ENCODE data around the gene RFX8. TPM values are rescaled to one million over a fixed set of nuclear protein-coding genes. Genes with fewer than 3 reads are reported as not detected.
A peak's percentile ranks its signal among the peaks of the same experiment; 100 is the strongest.

Gene RFX8
- total and polyA plus RNA-seq, 3 experiments from 2014 or later = not detected

- no peak for DNase-seq
- no peak overlapping the region for H3K4me3 ChIP-seq (ENCODE audit: low read length)
- H3K27me3 ChIP-seq (ENCODE audit: insufficient read depth, low read length, poor library complexity, severe bottlenecking) = no peaks in the 10 kb centered on the region
- Mint-ChIP-seq H3K27ac (peak overlapping the region in 1 of 8 donors; percentile 38), H3K4me3 (no peak overlapping the region), H3K9me3 (peaks cover 0 to 4% (median under 1%) of the 10 kb centered on the region in 5 donors), H3K4me1 (peaks cover 5 to 7% (median 5%) of the 10 kb centered on the region in 3 donors), H3K27me3 (peaks cover 0 to 7% of the 10 kb centered on the region in 2 donors), H3K36me3 (no peaks in the 10 kb centered on the region)
- H3K9me3 ChIP-seq (ENCODE audit: low read length) = no peaks in the 10 kb centered on the region
- H3K36me3 ChIP-seq (ENCODE audit: insufficient read depth, low read length) = no peaks in the 10 kb centered on the region
- ChIA-PET POLR2A (no interaction called here), CTCF (no interaction called here)
- H3K4me1 ChIP-seq (ENCODE audit: insufficient read depth, low read length) = peaks cover 2% of the 10 kb centered on the region
- no peak overlapping the region for H3K27ac ChIP-seq (ENCODE audit: low read depth, low read length)
Observed at GRCh38 chr2:101367508-101367907, 107.4 kb downstream of the RFX8 start.

- peaks cover 26 to 34% (median 32%) of the 10 kb centered on the region in 3 donors for H3K4me1 Mint-ChIP-seq
- H3K4me3 ChIP-seq (ENCODE audit: low read length) = no peak overlapping the region
- ChIA-PET POLR2A (no interaction called here), CTCF (interaction anchor here (1.2 kb wide), 1 partner anchor 22 kb away, joined by 4 read pairs; no protein-coding TSS in a partner anchor)
- no peak overlapping the region for H3K4me3 Mint-ChIP-seq
- peaks cover 27% of the 10 kb centered on the region for H3K4me1 ChIP-seq (ENCODE audit: insufficient read depth, low read length)
- peaks cover 0 to 7% of the 10 kb centered on the region in 2 donors for H3K27me3 Mint-ChIP-seq
- no peaks in the 10 kb centered on the region for H3K27me3 ChIP-seq (ENCODE audit: insufficient read depth, low read length, poor library complexity, severe bottlenecking)
- H3K9me3 ChIP-seq (ENCODE audit: low read length) = no peaks in the 10 kb centered on the region
- no peak for DNase-seq
- no peaks in the 10 kb centered on the region for H3K36me3 Mint-ChIP-seq
- peak overlapping the region in 1 of 8 donors; percentile 59 for H3K27ac Mint-ChIP-seq
- no peak overlapping the region for H3K27ac ChIP-seq (ENCODE audit: low read depth, low read length)
- no peaks in the 10 kb centered on the region for H3K36me3 ChIP-seq (ENCODE audit: insufficient read depth, low read length)
- H3K9me3 Mint-ChIP-seq = no peaks in the 10 kb centered on the region
Observed at GRCh38 chr2:101364878-101365277, 110.0 kb downstream of the RFX8 start.

GRCh38 chr2:101362777-101363176, 112.1 kb downstream of the RFX8 start:
- Histone ChIP-seq H3K36me3 (ENCODE audit: insufficient read depth, low read length) (no peaks in the 10 kb centered on the region), H3K4me1 (ENCODE audit: insufficient read depth, low read length) (peaks cover 27% of the 10 kb centered on the region), H3K27ac (ENCODE audit: low read depth, low read length) (no peak overlapping the region), H3K9me3 (ENCODE audit: low read length) (no peaks in the 10 kb centered on the region), H3K27me3 (ENCODE audit: insufficient read depth, low read length, poor library complexity, severe bottlenecking) (no peaks in the 10 kb centered on the region), H3K4me3 (ENCODE audit: low read length) (no peak overlapping the region)
- Mint-ChIP-seq H3K4me1 (peaks cover 28 to 37% (median 34%) of the 10 kb centered on the region in 3 donors), H3K9me3 (no peaks in the 10 kb centered on the region), H3K27me3 (peaks cover 0 to 6% of the 10 kb centered on the region in 2 donors), H3K4me3 (peak overlapping the region in 2 of 7 donors; percentile 48 to 74), H3K36me3 (no peaks in the 10 kb centered on the region), H3K27ac (peak overlapping the region in 5 of 8 donors; percentile 74 to 90 (median 86))
- CTCF ChIA-PET = interaction anchor here (1.2 to 3.5 kb wide), 7 partner anchors 13 to 139 kb away, joined by 3 to 41 read pairs (median 4); partner anchors contain the start of gene CREG2
- no peak for DNase-seq
- POLR2A ChIA-PET = no interaction called here

- Mint-ChIP-seq H3K9me3 (no peaks in the 10 kb centered on the region), H3K36me3 (no peaks in the 10 kb centered on the region), H3K27ac (peak overlapping the region in 7 of 8 donors; percentile 30 to 90 (median 82)), H3K27me3 (peaks cover 0 to 6% of the 10 kb centered on the region in 2 donors), H3K4me1 (peaks cover 28 to 37% (median 34%) of the 10 kb centered on the region in 3 donors), H3K4me3 (peak overlapping the region in 6 of 7 donors; percentile 29 to 74 (median 54))
- no peaks in the 10 kb centered on the region for H3K36me3 ChIP-seq (ENCODE audit: insufficient read depth, low read length)
- POLR2A ChIA-PET = no interaction called here
- CTCF ChIA-PET = interaction anchor here (1.1 to 3.5 kb wide), 9 partner anchors 12 to 139 kb away, joined by 3 to 41 read pairs (median 4); partner anchors contain the start of gene CREG2
- H3K4me1 ChIP-seq (ENCODE audit: insufficient read depth, low read length) = peaks cover 27% of the 10 kb centered on the region
- DNase-seq = peak in 1 of 5 donors; percentile 53
- no peak overlapping the region for H3K27ac ChIP-seq (ENCODE audit: low read depth, low read length)
- no peak overlapping the region for H3K4me3 ChIP-seq (ENCODE audit: low read length)
- H3K27me3 ChIP-seq (ENCODE audit: insufficient read depth, low read length, poor library complexity, severe bottlenecking) = no peaks in the 10 kb centered on the region
- no peaks in the 10 kb centered on the region for H3K9me3 ChIP-seq (ENCODE audit: low read length)
Observed at GRCh38 chr2:101362316-101362715, 112.6 kb downstream of the RFX8 start.

DNA sequence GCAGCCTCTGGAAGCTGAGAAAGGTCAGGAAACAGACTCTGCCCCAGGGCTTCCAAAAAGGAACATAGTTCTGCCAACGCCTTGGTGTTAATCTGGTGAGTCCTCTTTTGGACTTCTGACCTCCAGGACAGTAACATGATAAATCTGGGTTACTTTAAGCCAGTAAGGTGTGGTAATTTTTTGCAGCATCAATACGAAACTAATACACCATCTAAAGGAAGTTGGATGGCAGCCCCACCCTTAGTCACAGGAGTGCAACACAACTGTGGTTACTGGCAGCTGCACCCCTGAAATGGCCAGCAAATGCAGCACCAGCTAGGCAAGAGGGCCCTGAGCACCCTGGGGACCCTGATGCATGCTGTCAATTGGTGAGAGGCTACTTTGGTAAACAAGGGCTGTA, 113.4 kb downstream of the RFX8 start:
- POLR2A ChIA-PET = interaction anchor here (1.1 kb wide), 1 partner anchor 53 kb away, joined by 3 read pairs; the partner anchor contains the start of gene RNF149

DNA sequence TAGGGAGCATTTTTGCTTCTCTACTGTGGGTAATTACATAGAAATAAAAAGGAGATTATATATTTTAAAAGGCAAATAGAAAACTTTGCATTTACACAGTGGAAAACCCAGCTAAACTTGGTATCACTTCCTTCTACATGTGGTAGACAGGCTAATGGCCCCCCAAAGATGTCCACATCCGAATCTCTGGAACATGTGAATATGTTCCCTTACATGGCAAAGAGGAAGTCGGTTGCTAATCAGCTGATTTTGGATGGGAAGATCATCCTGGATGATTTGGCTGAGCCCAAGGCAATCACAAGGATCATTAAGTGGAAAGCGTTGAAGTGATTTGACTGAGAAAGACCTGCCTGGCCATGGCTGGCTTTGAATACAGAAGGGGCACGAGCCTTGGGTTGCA, 113.8 kb downstream of the RFX8 start:
- no peaks in the 10 kb centered on the region for H3K27me3 ChIP-seq (ENCODE audit: insufficient read depth, low read length, poor library complexity, severe bottlenecking)

More for the DNA sequence above, 113.4 kb downstream of the RFX8 start:
- H3K36me3 Mint-ChIP-seq = no peaks in the 10 kb centered on the region
- no peaks in the 10 kb centered on the region for H3K27me3 ChIP-seq (ENCODE audit: insufficient read depth, low read length, poor library complexity, severe bottlenecking)
- peak overlapping the region; percentile 9 for H3K4me3 ChIP-seq (ENCODE audit: low read length)
- peak overlapping the region in 6 of 7 donors; percentile 29 to 81 (median 54) for H3K4me3 Mint-ChIP-seq
- CTCF ChIA-PET = interaction anchor here (1.1 to 3.5 kb wide), 7 partner anchors 11 to 80 kb away, joined by 3 to 41 read pairs (median 4); partner anchors contain the start of gene CREG2
- H3K27me3 Mint-ChIP-seq = peaks cover 0 to 6% of the 10 kb centered on the region in 2 donors
- H3K4me1 ChIP-seq (ENCODE audit: insufficient read depth, low read length) = peaks cover 27% of the 10 kb centered on the region
- DNase-seq = peak in 1 of 5 donors; percentile 23
- H3K4me1 Mint-ChIP-seq = peaks cover 28 to 37% (median 34%) of the 10 kb centered on the region in 3 donors
- H3K9me3 Mint-ChIP-seq = no peaks in the 10 kb centered on the region
- no peaks in the 10 kb centered on the region for H3K9me3 ChIP-seq (ENCODE audit: low read length)
- no peak overlapping the region for H3K27ac ChIP-seq (ENCODE audit: low read depth, low read length)
- H3K36me3 ChIP-seq (ENCODE audit: insufficient read depth, low read length) = no peaks in the 10 kb centered on the region
- peak overlapping the region; percentile 16 to 90 (median 80) for H3K27ac Mint-ChIP-seq

GRCh38 chr2:101360232-101360631, 114.7 kb downstream of the RFX8 start:
- H3K27me3 Mint-ChIP-seq = peaks cover 0 to 4% of the 10 kb centered on the region in 2 donors
- no peaks in the 10 kb centered on the region for H3K36me3 ChIP-seq (ENCODE audit: insufficient read depth, low read length)
- H3K4me1 ChIP-seq (ENCODE audit: insufficient read depth, low read length) = peaks cover 27% of the 10 kb centered on the region
- H3K4me1 Mint-ChIP-seq = peaks cover 28 to 37% (median 34%) of the 10 kb centered on the region in 3 donors
- peak overlapping the region in 2 of 8 donors; percentile 25 to 83 for H3K27ac Mint-ChIP-seq
- H3K9me3 ChIP-seq (ENCODE audit: low read length) = no peaks in the 10 kb centered on the region
- ChIA-PET CTCF (interaction anchor here (2.7 to 3.5 kb wide), 3 partner anchors 10 to 26 kb away, joined by 9 to 37 read pairs (median 21); partner anchors contain the start of gene CREG2), POLR2A (interaction anchor here (1.1 kb wide), 1 partner anchor 52 kb away, joined by 3 read pairs; the partner anchor contains the start of gene RNF149)
- H3K4me3 ChIP-seq (ENCODE audit: low read length) = no peak overlapping the region
- no peaks in the 10 kb centered on the region for H3K9me3 Mint-ChIP-seq
- H3K36me3 Mint-ChIP-seq = no peaks in the 10 kb centered on the region
- no peaks in the 10 kb centered on the region for H3K27me3 ChIP-seq (ENCODE audit: insufficient read depth, low read length, poor library complexity, severe bottlenecking)
- no peak overlapping the region for H3K27ac ChIP-seq (ENCODE audit: low read depth, low read length)
- H3K4me3 Mint-ChIP-seq = peak overlapping the region in 1 of 7 donors; percentile 19
- no peak for DNase-seq

More for the DNA sequence above, 113.8 kb downstream of the RFX8 start:
- Histone ChIP-seq H3K9me3 (ENCODE audit: low read length) (no peaks in the 10 kb centered on the region), H3K27ac (ENCODE audit: low read depth, low read length) (no peak overlapping the region), H3K4me3 (ENCODE audit: low read length) (peak overlapping the region; percentile 9), H3K36me3 (ENCODE audit: insufficient read depth, low read length) (no peaks in the 10 kb centered on the region), H3K4me1 (ENCODE audit: insufficient read depth, low read length) (peaks cover 27% of the 10 kb centered on the region)
- peaks cover 0 to 6% of the 10 kb centered on the region in 2 donors for H3K27me3 Mint-ChIP-seq
- H3K9me3 Mint-ChIP-seq = no peaks in the 10 kb centered on the region
- H3K4me1 Mint-ChIP-seq = peaks cover 28 to 37% (median 34%) of the 10 kb centered on the region in 3 donors
- H3K4me3 Mint-ChIP-seq = peak overlapping the region in 6 of 7 donors; percentile 29 to 81 (median 54)
- CTCF ChIA-PET = interaction anchor here (1.1 to 3.5 kb wide), 6 partner anchors 11 to 80 kb away, joined by 3 to 41 read pairs (median 12); partner anchors contain the start of gene CREG2
- peak overlapping the region; percentile 16 to 90 (median 78) for H3K27ac Mint-ChIP-seq
- POLR2A ChIA-PET = interaction anchor here (1.1 kb wide), 1 partner anchor 52 kb away, joined by 3 read pairs; the partner anchor contains the start of gene RNF149
- H3K36me3 Mint-ChIP-seq = no peaks in the 10 kb centered on the region
- no peak for DNase-seq

- H3K36me3 Mint-ChIP-seq = no peaks in the 10 kb centered on the region
- Histone ChIP-seq H3K36me3 (ENCODE audit: insufficient read depth, low read length) (no peaks in the 10 kb centered on the region), H3K4me3 (ENCODE audit: low read length) (no peak overlapping the region), H3K4me1 (ENCODE audit: insufficient read depth, low read length) (peaks cover 27% of the 10 kb centered on the region), H3K9me3 (ENCODE audit: low read length) (no peaks in the 10 kb centered on the region), H3K27me3 (ENCODE audit: insufficient read depth, low read length, poor library complexity, severe bottlenecking) (no peaks in the 10 kb centered on the region), H3K27ac (ENCODE audit: low read depth, low read length) (no peak overlapping the region)
- H3K27me3 Mint-ChIP-seq = peaks cover 0 to 1% of the 10 kb centered on the region in 2 donors
- CTCF ChIA-PET = interaction anchor here (2.7 to 3.5 kb wide), 2 partner anchors 9 to 17 kb away, joined by 9 to 37 read pairs; no protein-coding TSS in a partner anchor
- peaks cover 28 to 37% (median 34%) of the 10 kb centered on the region in 3 donors for H3K4me1 Mint-ChIP-seq
- no peak for DNase-seq
- H3K27ac Mint-ChIP-seq = no peak overlapping the region
- no peak overlapping the region for H3K4me3 Mint-ChIP-seq
- POLR2A ChIA-PET = no interaction called here
- no peaks in the 10 kb centered on the region for H3K9me3 Mint-ChIP-seq
Observed at GRCh38 chr2:101359410-101359954, 115.4 kb downstream of the RFX8 start.

Data from CD8-positive, alpha-beta memory T cell (primary cell).